Gastrocnemius medialis (tissue), 4 donors: Measurements from ENCODE around the gene BRICD5. TPM values are rescaled to one million over a fixed set of nuclear protein-coding genes. Genes with fewer than 3 reads are reported as not detected.

Source experiments
- ATAC-seq, 2 donors: fragments of 150-250 bp; one replicate each; pipeline ENCODE4 v1.9.1; 2016
- DNase-seq, 2 donors: peaks; one replicate each; pipeline ENCODE4 v3.0.0-alpha.2; 2019
- H3K27ac ChIP-seq, 4 donors: fragments of 200-600 bp; sonication (generic); 1 replicate in 1 of 4; 2 replicates in 3 of 4; pipeline ENCODE4 v1.5.1; 2016 to 2018; ENCODE audit warnings: mild to moderate bottlenecking in 2 of 4, moderate library complexity in 1 of 4
- H3K27me3 ChIP-seq, 3 donors: fragments of 200-600 bp; sonication (generic) in 2 of 3; 1 replicate in 1 of 3; 2 replicates in 2 of 3; pipeline versions ENCODE4 v1.5.1 to v1.6.0; 2016 to 2019; ENCODE audit warnings: mild to moderate bottlenecking in 1 of 3, moderate library complexity in 1 of 3
- H3K36me3 ChIP-seq, 2 donors: fragments of 200-600 bp; sonication (generic) in 1 of 2; one replicate each; pipeline ENCODE4 v1.5.1; 2017 to 2018
- H3K4me1 ChIP-seq, 2 donors: fragments of 200-600 bp; sonication (generic) in 1 of 2; one replicate each; pipeline ENCODE4 v1.5.1; 2016 to 2017; ENCODE audit warnings: mild to moderate bottlenecking in 2 of 2
- H3K4me3 ChIP-seq, 4 donors: fragments of 200-600 bp; sonication (generic) in 3 of 4; 1 replicate in 1 of 4; 2 replicates in 3 of 4; pipeline ENCODE4 v1.5.1; 2016 to 2019; ENCODE audit warnings: mild to moderate bottlenecking in 2 of 4
- H3K9me3 ChIP-seq, 3 donors: fragments of 200-600 bp; sonication (generic) in 2 of 3; 1 replicate in 1 of 3; 2 replicates in 2 of 3; pipeline ENCODE4 v1.5.1; 2016 to 2019
- CTCF ChIP-seq, 5 experiments: fragments of 450-650 bp in 3 of 5; fragments of 200-600 bp in 2 of 5; sonication (generic) in 2 of 5; IDR thresholded peaks in 4 of 5; conservative IDR thresholded peaks in 1 of 5; 1 replicate in 4 of 5; 2 replicates in 1 of 5; pipeline ENCODE4 v1.5.1; 2016 to 2019; ENCODE audit warnings: antibody characterized with exemption in 5 of 5, mild to moderate bottlenecking in 3 of 5, moderate library complexity in 3 of 5
- POLR2A ChIP-seq, 2 donors: fragments of 450-650 bp; IDR thresholded peaks; one replicate each; pipeline ENCODE4 v1.6.1; 2017; ENCODE audit warnings: antibody characterized with exemption in 2 of 2, mild to moderate bottlenecking in 2 of 2, moderate library complexity in 2 of 2
- in situ Hi-C, 4 donors: fragments of 200-750 bp; cut with MboI; loops; one replicate each; pipeline versions ENCODE4 v1.15.0 to v1.8.0; 2017; ENCODE audit warnings: low sequenced_read_pairs in 4 of 4
- intact Hi-C: fragments of 100-400 bp; cut with DNase I; formaldehyde crosslinking; loops from one replicate; pipeline ENCODE4 v1.15.1; 2023; ENCODE audit warnings: low total_unique reads
- total RNA-seq, 4 donors: library from RNA; depleted of rRNA; stranded (reverse); fragments of >200 nt; gene quantifications; one replicate each; pipeline versions ENCODE4 v1.1.0 to v1.2.3, GENCODE V29; 2016

Gene BRICD5
- total RNA-seq, 4 donors from 2014 or later, result 0.15 to 2.2 (median 1.4) TPM

GRCh38 chr16:2250652-2251295, 40.1 kb upstream of the BRICD5 start:
- ATAC-seq, result peak; percentile 38 to 46
- TF ChIP-seq POLR2A (IDR thresholded peaks at IDR 0.05) (no peak), CTCF (IDR thresholded peaks at IDR 0.05 in 4 of 5, conservative IDR thresholded peaks at IDR 0.05 in 1 of 5) (no peak)
- intact Hi-C loops, result loop anchor here (1.0 to 2.0 kb wide), 6 partner anchors 18 to 228 kb away; partner anchors contain the start of genes ABCA3, RNPS1 and TRAF7
- peaks cover 0 to 42% of the 10 kb centered on the region in 2 donors for H3K36me3 ChIP-seq
- peak overlapping the region; percentile 86 to 97 (median 92) for H3K27ac ChIP-seq
- peak in 1 of 2 donors; percentile 66 for DNase-seq
- in situ Hi-C loops, result no loop called here
- no peaks in the 10 kb centered on the region for H3K9me3 ChIP-seq
- H3K4me1 ChIP-seq, result peaks cover 20 to 22% of the 10 kb centered on the region in 2 donors
- peak overlapping the region; percentile 68 to 89 (median 70) for H3K4me3 ChIP-seq
- no peaks in the 10 kb centered on the region for H3K27me3 ChIP-seq

- no peak overlapping the region for H3K4me3 ChIP-seq
- intact Hi-C loops (no loop called here), in situ Hi-C loops (no loop called here)
- peaks cover 0 to 51% of the 10 kb centered on the region in 2 donors for H3K36me3 ChIP-seq
- TF ChIP-seq CTCF (IDR thresholded peaks at IDR 0.05 in 4 of 5, conservative IDR thresholded peaks at IDR 0.05 in 1 of 5), result no peak
- TF ChIP-seq POLR2A (IDR thresholded peaks at IDR 0.05), result no peak
- DNase-seq (no peak), ATAC-seq (no peak)
- H3K4me1 ChIP-seq, result peaks cover 11% of the 10 kb centered on the region in 2 donors
- peak overlapping the region in 1 of 4 donors; percentile 20 for H3K27ac ChIP-seq
- no peaks in the 10 kb centered on the region for H3K27me3 ChIP-seq
- H3K9me3 ChIP-seq, result no peaks in the 10 kb centered on the region
Measured at GRCh38 chr16:2246301-2246885, 35.7 kb upstream of the BRICD5 start.

GRCh38 chr16:2244926-2245795, 34.5 kb upstream of the BRICD5 start:
- ATAC-seq (no peak), DNase-seq (no peak)
- no peak overlapping the region for H3K4me3 ChIP-seq
- TF ChIP-seq POLR2A (IDR thresholded peaks at IDR 0.05) (no peak), CTCF (IDR thresholded peaks at IDR 0.05 in 4 of 5, conservative IDR thresholded peaks at IDR 0.05 in 1 of 5) (no peak)
- in situ Hi-C loops, result no loop called here
- H3K4me1 ChIP-seq, result peaks cover 4 to 5% of the 10 kb centered on the region in 2 donors
- peaks cover 0 to 55% of the 10 kb centered on the region in 2 donors for H3K36me3 ChIP-seq
- intact Hi-C loops, result no loop called here
- no peaks in the 10 kb centered on the region for H3K27me3 ChIP-seq
- H3K27ac ChIP-seq, result no peak overlapping the region
- H3K9me3 ChIP-seq, result no peaks in the 10 kb centered on the region

GRCh38 chr16:2244301-2244700, 33.6 kb upstream of the BRICD5 start:
- no peak for ATAC-seq
- H3K4me1 ChIP-seq, result no peaks in the 10 kb centered on the region
- intact Hi-C loops (no loop called here), in situ Hi-C loops (no loop called here)
- H3K27me3 ChIP-seq, result no peaks in the 10 kb centered on the region
- no peak for TF ChIP-seq POLR2A (IDR thresholded peaks at IDR 0.05)
- TF ChIP-seq CTCF (IDR thresholded peaks at IDR 0.05 in 4 of 5, conservative IDR thresholded peaks at IDR 0.05 in 1 of 5), result no peak
- no peaks in the 10 kb centered on the region for H3K9me3 ChIP-seq
- DNase-seq, result no peak
- peaks cover 0 to 60% of the 10 kb centered on the region in 2 donors for H3K36me3 ChIP-seq
- no peak overlapping the region for H3K4me3 ChIP-seq
- no peak overlapping the region for H3K27ac ChIP-seq
